ENCODE measurements around the gene KLHDC10. TPM values are rescaled to one million over a fixed set of nuclear protein-coding genes. Genes with fewer than 3 reads are reported as not detected.

The KLHDC10 gene
- total RNA-seq, 1 donor from 2014 or later: 35.3 TPM

DNA sequence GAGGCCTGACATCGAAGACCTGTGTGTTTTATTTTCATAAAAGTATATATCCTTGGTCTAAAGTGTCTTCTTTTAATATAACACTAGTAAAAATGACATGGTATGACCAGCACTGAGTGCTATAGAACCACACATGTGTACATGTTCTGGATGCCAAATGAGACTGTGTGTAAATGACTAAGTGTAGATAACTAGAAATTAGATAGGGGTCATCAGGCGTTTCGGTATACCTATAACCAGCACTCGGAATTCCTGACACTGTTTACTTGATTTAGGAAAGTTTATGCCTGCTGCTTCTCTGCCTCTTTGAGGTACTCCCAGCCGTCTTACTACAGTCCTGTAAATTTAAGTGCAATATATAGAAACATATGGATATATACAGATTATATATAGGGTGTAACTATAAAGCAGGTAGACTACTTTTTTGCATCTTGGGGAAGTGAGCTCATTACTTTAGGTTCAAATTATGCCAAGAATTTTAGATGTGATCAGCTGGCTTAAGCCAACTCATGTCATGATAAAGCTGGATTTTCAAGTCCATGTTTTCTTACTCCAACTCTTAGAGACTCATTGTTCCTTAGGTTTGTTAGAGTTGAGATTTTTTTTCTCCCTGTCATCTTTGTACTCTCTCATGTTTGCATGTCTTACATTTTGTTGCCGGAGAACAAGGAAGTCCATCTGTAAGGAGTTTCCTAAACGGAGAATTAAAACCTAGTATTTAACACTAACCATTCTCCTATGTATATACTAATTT lies 62.9 kb downstream of the KLHDC10 start:
- Mint-ChIP-seq H3K9me3 (ENCODE audit: unreplicated experiment) (no peaks in the 10 kb centered on the region), H3K36me3 (ENCODE audit: unreplicated experiment) (peaks cover 46% of the 10 kb centered on the region), H3K4me3 (ENCODE audit: unreplicated experiment) (no peak overlapping the region), H3K27me3 (ENCODE audit: unreplicated experiment) (no peaks in the 10 kb centered on the region), H3K27ac (ENCODE audit: unreplicated experiment) (no peak overlapping the region), H3K4me1 (ENCODE audit: unreplicated experiment) (peaks cover 2% of the 10 kb centered on the region)
- TF ChIP-seq, protein P1, sequence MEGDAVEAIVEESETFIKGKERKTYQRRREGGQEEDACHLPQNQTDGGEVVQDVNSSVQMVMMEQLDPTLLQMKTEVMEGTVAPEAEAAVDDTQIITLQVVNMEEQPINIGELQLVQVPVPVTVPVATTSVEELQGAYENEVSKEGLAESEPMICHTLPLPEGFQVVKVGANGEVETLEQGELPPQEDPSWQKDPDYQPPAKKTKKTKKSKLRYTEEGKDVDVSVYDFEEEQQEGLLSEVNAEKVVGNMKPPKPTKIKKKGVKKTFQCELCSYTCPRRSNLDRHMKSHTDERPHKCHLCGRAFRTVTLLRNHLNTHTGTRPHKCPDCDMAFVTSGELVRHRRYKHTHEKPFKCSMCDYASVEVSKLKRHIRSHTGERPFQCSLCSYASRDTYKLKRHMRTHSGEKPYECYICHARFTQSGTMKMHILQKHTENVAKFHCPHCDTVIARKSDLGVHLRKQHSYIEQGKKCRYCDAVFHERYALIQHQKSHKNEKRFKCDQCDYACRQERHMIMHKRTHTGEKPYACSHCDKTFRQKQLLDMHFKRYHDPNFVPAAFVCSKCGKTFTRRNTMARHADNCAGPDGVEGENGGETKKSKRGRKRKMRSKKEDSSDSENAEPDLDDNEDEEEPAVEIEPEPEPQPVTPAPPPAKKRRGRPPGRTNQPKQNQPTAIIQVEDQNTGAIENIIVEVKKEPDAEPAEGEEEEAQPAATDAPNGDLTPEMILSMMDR (IDR thresholded peaks at IDR 0.05): no peak
- no peak for DNase-seq (ENCODE audit: extremely low spot score, unreplicated experiment)

DNA sequence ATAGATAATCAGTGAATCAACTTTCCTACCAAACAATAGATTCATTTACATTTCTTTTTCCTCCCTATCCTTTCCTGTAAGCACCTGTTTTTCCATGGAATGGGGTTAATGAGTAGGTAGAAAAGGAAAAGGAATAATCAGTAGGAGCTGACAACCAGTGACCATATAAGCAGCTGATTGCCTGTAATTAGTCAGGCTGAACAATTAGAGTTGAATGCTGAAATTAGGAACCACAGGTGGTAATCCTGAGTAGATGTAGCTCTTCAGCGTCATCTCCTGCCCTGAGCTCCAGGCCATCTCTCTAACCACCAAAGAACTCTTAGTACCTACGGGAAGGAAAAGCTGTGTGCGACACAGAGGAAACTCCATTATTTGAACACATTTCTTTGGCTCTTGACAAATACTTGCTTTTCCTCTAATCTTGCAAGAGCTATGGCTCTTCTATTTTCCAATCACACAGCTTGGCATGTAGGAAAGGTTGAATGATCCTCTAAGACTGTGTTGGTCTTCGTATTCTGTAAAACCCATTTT lies 63.8 kb downstream of the KLHDC10 start:
- Mint-ChIP-seq H3K4me1 (ENCODE audit: unreplicated experiment) (no peaks in the 10 kb centered on the region), H3K27ac (ENCODE audit: unreplicated experiment) (no peak overlapping the region), H3K36me3 (ENCODE audit: unreplicated experiment) (peaks cover 44% of the 10 kb centered on the region), H3K4me3 (ENCODE audit: unreplicated experiment) (no peak overlapping the region), H3K9me3 (ENCODE audit: unreplicated experiment) (no peaks in the 10 kb centered on the region), H3K27me3 (ENCODE audit: unreplicated experiment) (no peaks in the 10 kb centered on the region)
- TF ChIP-seq, protein P1 (IDR thresholded peaks at IDR 0.05): no peak
- DNase-seq (ENCODE audit: extremely low spot score, unreplicated experiment): no peak

DNA sequence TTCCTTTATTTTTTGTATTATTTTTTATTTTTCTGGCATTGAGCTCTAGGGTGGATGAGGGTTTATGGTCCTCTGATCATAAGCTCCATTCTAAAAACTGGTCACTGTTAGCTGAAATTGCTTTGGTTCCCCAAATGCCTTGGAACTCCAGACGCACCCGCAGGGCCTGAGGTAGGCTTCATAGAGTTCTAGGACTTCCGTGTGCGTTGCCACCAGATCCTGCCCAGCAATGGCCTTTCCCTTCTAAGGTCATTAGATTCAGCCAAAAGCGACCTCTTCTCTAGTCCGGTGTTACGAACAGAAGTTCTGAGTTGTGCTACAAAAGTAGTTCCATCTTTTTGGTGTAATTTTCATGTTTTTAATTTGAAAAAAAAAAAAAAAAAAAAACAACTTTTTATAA lies 64.4 kb downstream of the KLHDC10 start:
- Mint-ChIP-seq H3K27me3 (ENCODE audit: unreplicated experiment) (no peaks in the 10 kb centered on the region), H3K4me1 (ENCODE audit: unreplicated experiment) (peaks cover 2% of the 10 kb centered on the region), H3K4me3 (ENCODE audit: unreplicated experiment) (no peak overlapping the region), H3K27ac (ENCODE audit: unreplicated experiment) (no peak overlapping the region), H3K9me3 (ENCODE audit: unreplicated experiment) (no peaks in the 10 kb centered on the region), H3K36me3 (ENCODE audit: unreplicated experiment) (peaks cover 40% of the 10 kb centered on the region)
- TF ChIP-seq, protein P1 (IDR thresholded peaks at IDR 0.05): no peak
- DNase-seq (ENCODE audit: extremely low spot score, unreplicated experiment): no peak

DNA sequence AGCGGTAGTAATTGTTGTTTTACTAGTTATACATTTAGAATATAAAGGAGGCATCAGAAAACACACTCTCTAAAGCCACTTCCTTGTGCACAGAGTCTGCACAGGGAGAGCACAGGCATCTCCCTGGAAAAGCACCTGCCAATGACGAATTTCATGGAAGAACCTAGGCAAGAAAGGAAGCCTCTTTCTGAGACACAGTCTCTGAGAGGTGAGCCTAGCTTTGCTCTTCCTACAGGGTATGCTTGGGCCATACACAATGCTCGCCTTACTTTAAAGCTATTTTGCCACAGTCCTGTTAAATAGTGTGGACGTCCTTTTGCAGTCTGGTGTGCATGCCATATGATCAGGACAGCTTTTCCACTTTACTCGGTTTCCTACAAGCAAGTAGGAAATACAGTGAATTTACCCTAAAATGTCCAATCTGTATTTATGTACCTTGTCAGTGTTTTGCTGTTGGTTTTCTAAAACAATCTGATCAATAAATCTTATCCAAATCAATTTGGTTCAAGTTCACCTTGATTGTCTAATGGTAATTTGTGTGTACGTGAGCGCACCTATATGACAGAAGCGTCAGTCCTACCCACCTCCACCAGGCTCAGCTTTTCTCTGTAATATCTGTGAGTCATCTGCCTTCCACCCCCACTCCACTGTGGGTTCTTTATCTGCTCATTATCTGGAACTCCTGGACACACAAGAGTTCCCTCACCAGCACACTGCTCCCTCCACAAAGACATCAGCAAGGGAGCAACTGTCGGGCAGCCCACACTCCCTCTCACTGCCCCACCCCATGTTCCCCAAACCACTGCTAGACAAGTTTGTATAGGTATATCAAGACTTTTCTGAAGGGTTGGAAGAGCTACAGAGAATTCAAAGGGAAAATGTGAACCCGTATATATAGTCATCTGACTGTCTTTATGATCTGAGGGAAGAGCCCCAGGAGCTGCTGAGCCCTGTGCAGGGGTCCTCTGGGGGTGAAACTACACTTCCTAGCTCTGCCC lies 65.2 kb downstream of the KLHDC10 start:
- no peak for DNase-seq (ENCODE audit: extremely low spot score, unreplicated experiment)
- TF ChIP-seq, protein P1 (IDR thresholded peaks at IDR 0.05): no peak
- Mint-ChIP-seq H3K9me3 (ENCODE audit: unreplicated experiment) (no peaks in the 10 kb centered on the region), H3K27ac (ENCODE audit: unreplicated experiment) (no peak overlapping the region), H3K36me3 (ENCODE audit: unreplicated experiment) (peaks cover 36% of the 10 kb centered on the region), H3K4me3 (ENCODE audit: unreplicated experiment) (no peak overlapping the region), H3K27me3 (ENCODE audit: unreplicated experiment) (no peaks in the 10 kb centered on the region), H3K4me1 (ENCODE audit: unreplicated experiment) (peaks cover 2% of the 10 kb centered on the region)
